Measurements from ENCODE around the gene RPS4Y2. TPM values are rescaled to one million over a fixed set of nuclear protein-coding genes. Genes with fewer than 3 reads are reported as not detected.

RPS4Y2 gene
- total RNA-seq, 1 experiment from 2014 or later, result not detected

DNA sequence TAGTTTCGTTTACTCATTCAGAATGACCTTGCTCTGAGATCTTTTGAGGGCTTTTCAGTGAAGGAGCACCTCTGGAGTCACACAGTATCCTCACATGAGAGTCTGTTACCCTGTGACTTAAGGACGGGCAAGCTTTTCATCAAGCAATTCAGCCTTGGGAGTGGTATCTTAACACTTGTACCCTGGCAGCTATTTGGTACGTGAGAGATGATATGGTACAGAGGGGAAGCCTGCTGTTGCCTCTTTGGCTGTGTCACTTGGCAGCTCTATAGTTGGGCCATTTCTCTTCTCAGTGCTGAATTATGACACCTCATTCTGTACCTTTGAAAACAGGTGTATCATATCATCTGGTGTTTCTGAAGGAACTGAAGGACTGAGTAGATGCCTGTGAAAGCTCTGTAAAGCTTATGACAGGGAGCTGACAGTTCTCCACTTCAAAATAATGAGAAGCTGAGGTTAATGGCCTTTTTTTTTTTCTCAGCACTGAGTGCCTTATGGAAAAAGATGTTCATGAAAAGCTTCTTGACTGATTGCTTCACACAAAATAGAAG is 24.3 kb downstream of the RPS4Y2 start:
- no peaks in the 10 kb centered on the region for H3K27me3 ChIP-seq (replicated peaks; ENCODE audit: insufficient read depth, low read depth, low read length, poor library complexity)
- H3K36me3 ChIP-seq (ENCODE audit: insufficient read depth, low read length, poor library complexity, severe bottlenecking), result no peaks in the 10 kb centered on the region
- no peak overlapping the region for H3K27ac ChIP-seq (ENCODE audit: low read depth, low read length, poor library complexity, severe bottlenecking)
- no peak for TF ChIP-seq EZH2 (IDR thresholded peaks at IDR 0.05; ENCODE audit: borderline replicate concordance, low read depth, low read length, poor library complexity, severe bottlenecking)
- TF ChIP-seq, protein P1, sequence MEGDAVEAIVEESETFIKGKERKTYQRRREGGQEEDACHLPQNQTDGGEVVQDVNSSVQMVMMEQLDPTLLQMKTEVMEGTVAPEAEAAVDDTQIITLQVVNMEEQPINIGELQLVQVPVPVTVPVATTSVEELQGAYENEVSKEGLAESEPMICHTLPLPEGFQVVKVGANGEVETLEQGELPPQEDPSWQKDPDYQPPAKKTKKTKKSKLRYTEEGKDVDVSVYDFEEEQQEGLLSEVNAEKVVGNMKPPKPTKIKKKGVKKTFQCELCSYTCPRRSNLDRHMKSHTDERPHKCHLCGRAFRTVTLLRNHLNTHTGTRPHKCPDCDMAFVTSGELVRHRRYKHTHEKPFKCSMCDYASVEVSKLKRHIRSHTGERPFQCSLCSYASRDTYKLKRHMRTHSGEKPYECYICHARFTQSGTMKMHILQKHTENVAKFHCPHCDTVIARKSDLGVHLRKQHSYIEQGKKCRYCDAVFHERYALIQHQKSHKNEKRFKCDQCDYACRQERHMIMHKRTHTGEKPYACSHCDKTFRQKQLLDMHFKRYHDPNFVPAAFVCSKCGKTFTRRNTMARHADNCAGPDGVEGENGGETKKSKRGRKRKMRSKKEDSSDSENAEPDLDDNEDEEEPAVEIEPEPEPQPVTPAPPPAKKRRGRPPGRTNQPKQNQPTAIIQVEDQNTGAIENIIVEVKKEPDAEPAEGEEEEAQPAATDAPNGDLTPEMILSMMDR (conservative IDR thresholded peaks at IDR 0.05; ENCODE audit: low read depth, low read length), result no peak
- intact Hi-C loops (cut with micrococcal nuclease; ENCODE audit: unreplicated experiment), result no loop called here
- ChIA-PET POLR2A (ENCODE audit: low non-redundant PET) (no interaction called here), CTCF (no interaction called here)
- no peak for DNase-seq (ENCODE audit: low spot score)
- H3K4me3 ChIP-seq (ENCODE audit: low read depth, low read length, poor library complexity, severe bottlenecking), result no peak overlapping the region
- BruUV-seq (replicated peaks), result no TSS peak
- H3K9me3 ChIP-seq (ENCODE audit: low read depth, low read length, poor library complexity, severe bottlenecking), result no peaks in the 10 kb centered on the region
- no peaks in the 10 kb centered on the region for H3K4me1 ChIP-seq (ENCODE audit: insufficient read depth, low read length, poor library complexity, severe bottlenecking)

DNA sequence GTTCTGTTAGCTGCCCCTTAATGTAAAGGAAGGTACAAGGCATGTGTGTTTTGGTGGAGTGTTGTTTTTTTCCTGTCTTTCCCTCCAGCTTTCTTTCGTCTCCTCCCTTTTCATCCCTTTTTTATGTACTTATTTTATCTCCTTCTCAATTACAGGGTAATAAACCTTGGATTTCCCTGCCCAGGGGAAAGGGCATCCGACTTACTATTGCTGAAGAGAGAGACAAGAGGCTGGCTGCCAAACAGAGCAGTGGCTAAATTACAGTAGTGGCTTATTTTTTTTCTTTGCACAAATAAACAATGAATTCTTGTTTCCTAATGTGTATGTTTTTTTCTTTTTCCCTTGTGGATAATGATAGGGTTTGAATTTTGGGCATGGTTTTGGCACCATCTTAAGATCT is 24.9 kb downstream of the RPS4Y2 start:
- no peaks in the 10 kb centered on the region for H3K9me3 ChIP-seq (ENCODE audit: low read depth, low read length, poor library complexity, severe bottlenecking)
- no peaks in the 10 kb centered on the region for H3K4me1 ChIP-seq (ENCODE audit: insufficient read depth, low read length, poor library complexity, severe bottlenecking)
- POLR2A ChIA-PET (ENCODE audit: low non-redundant PET), result no interaction called here
- DNase-seq (ENCODE audit: low spot score), result no peak
- no peaks in the 10 kb centered on the region for H3K27me3 ChIP-seq (replicated peaks; ENCODE audit: insufficient read depth, low read depth, low read length, poor library complexity)
- H3K36me3 ChIP-seq (ENCODE audit: insufficient read depth, low read length, poor library complexity, severe bottlenecking), result no peaks in the 10 kb centered on the region
- intact Hi-C loops (cut with micrococcal nuclease; ENCODE audit: unreplicated experiment), result no loop called here
- no peak overlapping the region for H3K4me3 ChIP-seq (ENCODE audit: low read depth, low read length, poor library complexity, severe bottlenecking)
- no peak for TF ChIP-seq EZH2 (IDR thresholded peaks at IDR 0.05; ENCODE audit: borderline replicate concordance, low read depth, low read length, poor library complexity, severe bottlenecking)
- TF ChIP-seq, protein P1 (conservative IDR thresholded peaks at IDR 0.05; ENCODE audit: low read depth, low read length), result no peak
- CTCF ChIA-PET, result no interaction called here
- H3K27ac ChIP-seq (ENCODE audit: low read depth, low read length, poor library complexity, severe bottlenecking), result no peak overlapping the region
- BruUV-seq (replicated peaks), result no TSS peak

- H3K27me3 ChIP-seq (replicated peaks; ENCODE audit: insufficient read depth, low read depth, low read length, poor library complexity), result no peaks in the 10 kb centered on the region
- ChIA-PET POLR2A (ENCODE audit: low non-redundant PET) (no interaction called here), CTCF (no interaction called here)
- DNase-seq (ENCODE audit: low spot score), result no peak
- no peaks in the 10 kb centered on the region for H3K4me1 ChIP-seq (ENCODE audit: insufficient read depth, low read length, poor library complexity, severe bottlenecking)
- H3K9me3 ChIP-seq (ENCODE audit: low read depth, low read length, poor library complexity, severe bottlenecking), result no peaks in the 10 kb centered on the region
- no peaks in the 10 kb centered on the region for H3K36me3 ChIP-seq (ENCODE audit: insufficient read depth, low read length, poor library complexity, severe bottlenecking)
- no TSS peak for BruUV-seq (replicated peaks)
- TF ChIP-seq EZH2 (IDR thresholded peaks at IDR 0.05; ENCODE audit: borderline replicate concordance, low read depth, low read length, poor library complexity, severe bottlenecking), result no peak
- TF ChIP-seq, protein P1 (conservative IDR thresholded peaks at IDR 0.05; ENCODE audit: low read depth, low read length), result no peak
- no peak overlapping the region for H3K4me3 ChIP-seq (ENCODE audit: low read depth, low read length, poor library complexity, severe bottlenecking)
- intact Hi-C loops (cut with micrococcal nuclease; ENCODE audit: unreplicated experiment), result no loop called here
- H3K27ac ChIP-seq (ENCODE audit: low read depth, low read length, poor library complexity, severe bottlenecking), result no peak overlapping the region
Measured at GRCh38 chrY:20781408-20781807, 25.5 kb downstream of the RPS4Y2 start.
